Measurements from ENCODE around the gene GRN. TPM values are rescaled to one million over a fixed set of nuclear protein-coding genes. Genes with fewer than 3 reads are reported as not detected.
A peak's percentile ranks its signal among the peaks of the same experiment; 100 is the strongest.
"Not testable (repeated sequence)": the region's sequence is repeated elsewhere in the genome, so short reads cannot be mapped to it uniquely, and the experiment has no call there.

GRN gene
- total RNA-seq, 1 donor from 2014 or later = 156 TPM

DNA sequence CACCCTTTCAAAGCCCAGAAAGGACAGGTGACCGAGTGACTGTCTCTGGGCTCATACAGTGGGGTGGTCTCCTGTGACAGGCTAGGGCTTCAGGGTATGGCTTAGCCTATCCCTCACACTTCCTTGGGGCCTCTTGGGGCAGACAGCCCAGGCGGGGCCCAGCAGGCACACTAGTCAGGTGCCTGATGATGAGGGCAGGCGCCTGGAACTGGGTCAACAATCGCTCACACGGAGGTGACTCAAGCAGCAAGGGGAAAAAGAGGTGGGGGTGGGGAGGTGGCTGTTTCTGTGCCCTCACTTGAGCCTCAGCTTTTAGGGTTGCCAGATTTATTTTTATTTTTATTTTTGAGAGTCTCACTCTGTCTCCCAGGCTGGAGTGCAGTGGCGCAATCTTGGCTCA lies 6.4 kb upstream of the GRN start:
- peak; percentile 79 for ATAC-seq
- intact Hi-C loops (cut with micrococcal nuclease) = no loop called here
- no peak for DNase-seq

GRCh38 chr17:44340553-44340952 lies 4.5 kb upstream of the GRN start:
- intact Hi-C loops (cut with micrococcal nuclease); DNase-seq; ATAC-seq: not testable (repeated sequence)

- ATAC-seq (no peak), DNase-seq (no peak)
- intact Hi-C loops (cut with micrococcal nuclease) = no loop called here
Observed at GRCh38 chr17:44343510-44344209, 1.4 kb upstream of the GRN start.

DNA sequence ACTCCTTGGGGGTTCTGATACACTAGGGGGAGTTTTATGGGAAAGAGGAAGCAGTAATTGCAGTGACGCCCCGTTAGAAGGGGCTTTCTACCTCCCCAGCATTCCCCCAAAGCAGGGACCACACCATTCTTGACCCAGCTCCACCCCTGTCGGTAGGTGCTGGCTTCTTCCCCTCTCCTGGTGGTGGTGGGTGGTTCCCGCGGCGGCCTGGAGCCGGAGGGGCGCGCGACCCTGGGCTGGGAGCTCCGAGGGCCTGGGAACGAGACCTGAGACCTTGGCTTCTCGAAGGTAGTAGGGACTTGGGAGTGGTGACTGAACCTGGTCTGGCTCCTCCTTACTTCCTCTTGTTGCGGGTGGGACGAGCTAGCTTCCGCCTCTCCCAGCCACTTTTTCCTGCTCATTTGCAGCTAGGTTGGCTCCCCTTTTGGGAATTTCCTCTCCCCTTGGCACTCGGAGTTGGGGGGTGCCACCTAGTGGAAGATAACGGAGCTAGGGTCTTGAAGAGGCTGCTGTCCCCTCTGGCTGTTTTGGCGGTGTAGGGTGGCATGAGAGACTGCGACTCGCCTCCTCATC lies 438 bp downstream of the GRN start:
- intact Hi-C loops (cut with micrococcal nuclease) = no loop called here
- DNase-seq = no peak

GRCh38 chr17:44346064-44346844 lies 1.2 kb downstream of the GRN start:
- DNase-seq (no peak), ATAC-seq (no peak)
- intact Hi-C loops (cut with micrococcal nuclease) = no loop called here

More for the DNA sequence above, 438 bp downstream of the GRN start:
- ATAC-seq = peak; percentile 29

GRCh38 chr17:44347206-44348055 lies 2.3 kb downstream of the GRN start:
- intact Hi-C loops (cut with micrococcal nuclease); ATAC-seq; DNase-seq: not testable (repeated sequence)

DNA sequence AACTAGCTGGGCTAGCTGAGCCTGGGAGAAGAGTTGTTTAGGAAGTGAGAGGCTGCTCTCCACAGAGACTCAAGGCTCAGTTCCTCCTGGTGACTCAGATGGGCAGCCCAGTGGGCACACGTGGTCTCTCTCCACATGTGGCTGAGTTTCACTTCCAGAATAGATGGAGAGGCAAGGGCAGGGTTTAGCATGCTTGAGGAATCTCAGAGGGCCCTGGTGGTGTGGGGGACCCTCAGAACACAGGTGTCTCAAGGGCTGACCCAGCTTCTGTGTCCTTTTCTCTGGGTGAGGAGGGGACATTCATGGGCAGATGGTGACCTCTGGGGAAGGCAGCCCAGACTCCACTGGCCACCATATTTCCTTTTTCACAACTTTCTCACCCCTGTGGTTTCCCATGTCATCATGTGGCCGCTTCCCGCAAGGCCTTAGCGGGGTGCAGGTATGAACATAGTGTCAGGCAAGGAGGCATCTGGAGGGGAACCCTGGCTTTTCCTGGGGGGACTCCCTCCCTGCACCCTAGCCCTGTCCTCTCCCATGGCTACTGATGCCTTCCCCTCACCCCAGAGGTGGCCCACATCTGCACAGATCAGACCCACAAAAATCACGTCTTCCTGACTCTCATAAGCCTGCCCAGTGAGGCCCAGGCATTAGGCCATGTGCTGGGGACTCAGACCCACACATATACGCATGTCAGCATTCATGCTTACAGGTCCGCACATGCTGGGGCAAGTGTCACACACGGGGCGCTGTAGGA lies 3.3 kb downstream of the GRN start:
- DNase-seq (no peak), ATAC-seq (no peak)
- intact Hi-C loops (cut with micrococcal nuclease) = no loop called here

DNA sequence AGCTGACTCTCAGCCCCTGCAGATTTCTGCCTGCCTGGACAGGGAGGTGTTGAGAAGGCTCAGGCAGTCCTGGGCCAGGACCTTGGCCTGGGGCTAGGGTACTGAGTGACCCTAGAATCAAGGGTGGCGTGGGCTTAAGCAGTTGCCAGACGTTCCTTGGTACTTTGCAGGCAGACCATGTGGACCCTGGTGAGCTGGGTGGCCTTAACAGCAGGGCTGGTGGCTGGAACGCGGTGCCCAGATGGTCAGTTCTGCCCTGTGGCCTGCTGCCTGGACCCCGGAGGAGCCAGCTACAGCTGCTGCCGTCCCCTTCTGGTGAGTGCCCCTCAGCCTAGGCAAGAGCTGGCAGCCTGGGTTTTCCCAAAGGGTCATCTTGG lies 3.9 kb downstream of the GRN start:
- ATAC-seq = no peak
- intact Hi-C loops (cut with micrococcal nuclease) = no loop called here
- DNase-seq = no peak

DNA sequence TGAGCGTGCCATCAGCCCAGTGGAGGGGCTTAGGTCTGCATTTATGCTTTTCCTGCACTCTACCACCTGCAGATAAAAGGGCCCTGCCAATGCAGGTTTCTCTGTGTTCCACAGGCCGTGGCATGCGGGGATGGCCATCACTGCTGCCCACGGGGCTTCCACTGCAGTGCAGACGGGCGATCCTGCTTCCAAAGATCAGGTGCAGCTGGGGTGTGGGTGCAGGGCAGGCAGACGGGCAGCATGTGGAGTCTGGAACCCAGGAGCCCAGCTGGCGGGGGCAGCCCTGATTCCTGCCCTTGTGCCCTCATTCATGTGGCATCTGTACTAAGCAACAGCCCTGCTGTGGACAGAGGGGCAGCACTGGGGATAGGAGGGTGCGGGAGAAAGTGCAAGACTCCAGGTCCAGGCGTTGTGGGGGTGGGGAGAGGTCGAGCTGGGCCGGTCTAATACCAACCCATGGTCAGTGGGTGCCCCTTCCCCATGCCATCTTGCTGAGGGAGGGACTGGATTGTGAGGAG lies 4.5 kb downstream of the GRN start:
- intact Hi-C loops (cut with micrococcal nuclease) = no loop called here

DNA sequence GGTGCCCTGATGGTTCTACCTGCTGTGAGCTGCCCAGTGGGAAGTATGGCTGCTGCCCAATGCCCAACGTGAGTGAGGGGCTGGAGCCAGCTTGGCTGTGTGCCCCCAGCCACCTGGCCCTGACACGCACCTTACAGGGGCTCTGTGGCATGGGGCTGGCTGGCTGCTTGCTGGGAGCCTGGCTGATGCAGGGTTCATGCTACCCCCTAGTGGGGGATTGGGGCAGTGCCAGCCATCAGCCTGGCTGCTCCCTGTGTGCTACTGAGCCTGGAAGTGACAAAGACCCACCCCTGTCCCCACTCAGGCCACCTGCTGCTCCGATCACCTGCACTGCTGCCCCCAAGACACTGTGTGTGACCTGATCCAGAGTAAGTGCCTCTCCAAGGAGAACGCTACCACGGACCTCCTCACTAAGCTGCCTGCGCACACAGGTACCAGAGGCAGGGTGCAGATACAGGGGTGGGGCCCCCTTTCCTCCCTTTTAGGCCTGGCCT lies 5.7 kb downstream of the GRN start:
- DNase-seq = peak; percentile 83
- ATAC-seq = peak; percentile 66
- intact Hi-C loops (cut with micrococcal nuclease) = no loop called here

More for the DNA sequence above, 4.5 kb downstream of the GRN start:
- ATAC-seq (no peak), DNase-seq (no peak)

- intact Hi-C loops (cut with micrococcal nuclease) = no loop called here
- ATAC-seq = no peak
Observed at GRCh38 chr17:44351464-44351863, 6.4 kb downstream of the GRN start.

GRCh38 chr17:44351961-44352827 lies 7.1 kb downstream of the GRN start:
- intact Hi-C loops (cut with micrococcal nuclease) = no loop called here
- ATAC-seq (no peak), DNase-seq (no peak)

More at GRCh38 chr17:44351464-44351863, 6.4 kb downstream of the GRN start:
- DNase-seq = no peak

- DNase-seq = no peak
- no peak for ATAC-seq
- intact Hi-C loops (cut with micrococcal nuclease) = no loop called here
Observed at GRCh38 chr17:44352828-44353671, 7.9 kb downstream of the GRN start.

DNA sequence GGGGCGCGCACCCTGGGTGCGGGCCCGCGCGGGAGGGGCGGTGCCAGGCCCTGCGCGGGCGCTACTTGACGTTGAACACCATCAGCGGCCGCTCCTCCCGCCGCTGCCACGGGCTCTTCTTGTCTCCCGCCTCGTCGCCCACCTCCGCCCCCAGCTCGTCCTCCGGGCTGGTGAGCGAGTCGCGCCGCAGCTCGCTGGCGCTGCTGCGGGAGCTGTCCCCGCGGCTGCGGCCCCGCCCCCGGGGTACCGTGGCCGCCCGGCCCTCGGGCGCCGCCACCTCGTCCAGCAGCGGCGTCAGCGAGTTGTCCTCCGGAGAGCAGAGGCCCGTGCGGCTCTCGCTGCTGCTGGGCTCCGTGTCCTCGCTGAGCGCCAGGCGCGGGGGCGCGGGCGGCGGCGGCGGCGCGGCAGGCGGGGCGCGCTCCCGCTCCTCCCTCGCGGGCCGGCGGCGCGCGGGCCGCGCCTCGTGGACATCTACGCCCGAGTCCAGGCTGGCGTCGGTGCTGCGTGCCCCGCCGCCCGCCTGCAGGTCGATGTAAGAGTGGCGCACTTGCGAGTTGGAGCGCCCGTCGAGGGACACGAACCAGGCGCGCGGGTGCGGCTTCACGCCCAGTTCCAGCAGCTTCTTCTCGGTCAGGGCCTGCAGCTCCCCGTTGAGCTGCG lies 8.7 kb downstream of the GRN start:
- intact Hi-C loops (cut with micrococcal nuclease) = no loop called here
- ATAC-seq (peak; percentile 42), DNase-seq (peak; percentile 69)

- DNase-seq (peak; percentile 78), ATAC-seq (no peak)
- intact Hi-C loops (cut with micrococcal nuclease) = no loop called here
Observed at GRCh38 chr17:44354582-44355561, 9.8 kb downstream of the GRN start.

Measured in left ventricle myocardium superior (tissue), 1 donor.